Loucy (cell line): Measurements from ENCODE around the gene TRPM7.

Source experiments
- H2AFZ ChIP-seq: fragments of 200-600 bp; sonication (generic); 2 replicates; pipeline ENCODE4 v1.6.0; 2016; ENCODE audit warnings: antibody characterized with exemption, mild to moderate bottlenecking, low read length, moderate library complexity
- H3F3A ChIP-seq: fragments of 200-600 bp; 2 replicates; pipeline ENCODE4 v1.6.0; 2016; ENCODE audit warnings: antibody characterized with exemption, low read depth, mild to moderate bottlenecking
- H3K27me3 ChIP-seq: fragments of 200-600 bp; sonication (generic); 2 replicates; pipeline ENCODE4 v1.6.1; 2014; ENCODE audit warnings: low read length, mild to moderate bottlenecking; ENCODE audit not compliant: insufficient read depth, poor library complexity, severe bottlenecking
- H3K36me3 ChIP-seq: fragments of 200-600 bp; sonication (generic); 2 replicates; pipeline ENCODE4 v1.6.1; 2016; ENCODE audit warnings: low read length; ENCODE audit not compliant: insufficient read depth
- H3K4me1 ChIP-seq: fragments of 200-600 bp; sonication (generic); 2 replicates; pipeline ENCODE4 v1.5.1; 2014; ENCODE audit warnings: low read length, mild to moderate bottlenecking; ENCODE audit not compliant: insufficient read depth, poor library complexity, severe bottlenecking
- H3K4me2 ChIP-seq: fragments of 200-600 bp; sonication (generic); 2 replicates; pipeline ENCODE4 v1.6.0; 2014; ENCODE audit warnings: antibody characterized with exemption, low read length, low read depth, mild to moderate bottlenecking; ENCODE audit not compliant: poor library complexity, severe bottlenecking
- H3K4me3 ChIP-seq: fragments of 200-600 bp; sonication (generic); 2 replicates; pipeline ENCODE4 v1.5.1; 2014; ENCODE audit warnings: low read length, mild to moderate bottlenecking, mixed read lengths; ENCODE audit not compliant: poor library complexity, severe bottlenecking
- H3K79me2 ChIP-seq: fragments of 200-600 bp; sonication (generic); 2 replicates; pipeline ENCODE4 v1.6.1; 2014; ENCODE audit warnings: low read length; ENCODE audit not compliant: insufficient read depth
- H3K9ac ChIP-seq: fragments of 200-600 bp; sonication (generic); 2 replicates; pipeline ENCODE4 v1.6.0; 2014; ENCODE audit warnings: mild to moderate bottlenecking, low read depth, low read length, moderate library complexity; ENCODE audit not compliant: poor library complexity, severe bottlenecking
- H3K9me2 ChIP-seq: fragments of 200-600 bp; sonication (generic); replicated peaks from 2 replicates; pipeline ENCODE4 v1.6.1; 2016; ENCODE audit warnings: low read depth, low read length, mixed read lengths
- H3K9me3 ChIP-seq: fragments of 200-600 bp; sonication (generic); 2 replicates; pipeline ENCODE4 v1.6.1; 2014; ENCODE audit warnings: mild to moderate bottlenecking, antibody characterized with exemption, low read length, low read depth; ENCODE audit not compliant: insufficient read depth
- H4K20me1 ChIP-seq: fragments of 200-600 bp; sonication (generic); 2 replicates; pipeline ENCODE4 v1.6.0; 2014; ENCODE audit warnings: antibody characterized with exemption, low read length, mild to moderate bottlenecking; ENCODE audit not compliant: insufficient read depth, poor library complexity, severe bottlenecking
- EZH2phosphoT487 ChIP-seq: fragments of 200-600 bp; IDR thresholded peaks from 2 replicates; pipeline ENCODE4 v1.6.1; 2018; ENCODE audit warnings: antibody characterized with exemption, mild to moderate bottlenecking, moderate library complexity, borderline replicate concordance
- TF ChIP-seq, protein P1 (sequence below): fragments of 200-600 bp; sonication (generic); conservative IDR thresholded peaks from 2 replicates; pipeline ENCODE4 v1.5.1; 2014; ENCODE audit warnings: mild to moderate bottlenecking, antibody characterized with exemption, low read length

Gene TRPM7

DNA sequence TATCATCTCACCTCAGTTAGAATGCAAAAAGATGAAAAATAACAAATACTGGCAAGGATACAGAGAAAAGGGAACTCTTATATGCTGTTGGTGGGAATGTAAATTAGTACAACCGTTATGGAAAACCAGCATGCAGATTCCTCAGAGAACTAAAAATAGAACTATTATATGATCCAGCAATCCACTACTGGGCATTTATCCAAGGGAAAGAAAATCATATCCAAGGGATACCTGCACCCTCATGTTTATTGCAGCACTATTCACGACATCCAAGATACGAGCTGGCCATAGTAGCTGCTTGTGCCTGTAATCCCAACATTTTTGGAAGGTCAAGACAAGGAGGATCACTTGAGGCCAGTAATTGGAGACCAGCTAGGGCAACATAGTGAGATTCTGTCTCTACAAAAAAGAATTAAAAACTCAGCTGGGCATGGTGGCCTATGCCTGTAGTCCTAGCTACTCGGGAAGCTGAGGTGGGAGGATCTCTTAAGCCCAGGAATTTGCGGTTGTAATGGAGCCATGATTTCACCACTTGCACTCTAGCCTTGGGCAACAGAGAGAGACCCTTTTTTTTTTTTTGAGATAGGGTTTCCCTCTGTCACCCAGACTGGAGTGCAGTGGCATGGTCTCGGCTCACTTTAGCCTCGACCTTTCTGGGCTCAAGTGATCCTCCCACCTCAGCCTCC, 166.7 kb downstream of the TRPM7 start:
- H3K9ac ChIP-seq = no peak overlapping the region
- H4K20me1 ChIP-seq = no peaks in the 10 kb centered on the region
- H3K9me2 ChIP-seq = no peaks in the 10 kb centered on the region
- no peak overlapping the region for H3K4me3 ChIP-seq
- TF ChIP-seq EZH2phosphoT487 = no peak
- TF ChIP-seq, protein P1, sequence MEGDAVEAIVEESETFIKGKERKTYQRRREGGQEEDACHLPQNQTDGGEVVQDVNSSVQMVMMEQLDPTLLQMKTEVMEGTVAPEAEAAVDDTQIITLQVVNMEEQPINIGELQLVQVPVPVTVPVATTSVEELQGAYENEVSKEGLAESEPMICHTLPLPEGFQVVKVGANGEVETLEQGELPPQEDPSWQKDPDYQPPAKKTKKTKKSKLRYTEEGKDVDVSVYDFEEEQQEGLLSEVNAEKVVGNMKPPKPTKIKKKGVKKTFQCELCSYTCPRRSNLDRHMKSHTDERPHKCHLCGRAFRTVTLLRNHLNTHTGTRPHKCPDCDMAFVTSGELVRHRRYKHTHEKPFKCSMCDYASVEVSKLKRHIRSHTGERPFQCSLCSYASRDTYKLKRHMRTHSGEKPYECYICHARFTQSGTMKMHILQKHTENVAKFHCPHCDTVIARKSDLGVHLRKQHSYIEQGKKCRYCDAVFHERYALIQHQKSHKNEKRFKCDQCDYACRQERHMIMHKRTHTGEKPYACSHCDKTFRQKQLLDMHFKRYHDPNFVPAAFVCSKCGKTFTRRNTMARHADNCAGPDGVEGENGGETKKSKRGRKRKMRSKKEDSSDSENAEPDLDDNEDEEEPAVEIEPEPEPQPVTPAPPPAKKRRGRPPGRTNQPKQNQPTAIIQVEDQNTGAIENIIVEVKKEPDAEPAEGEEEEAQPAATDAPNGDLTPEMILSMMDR = no peak
- no peak overlapping the region for H2AFZ ChIP-seq
- no peaks in the 10 kb centered on the region for H3F3A ChIP-seq
- H3K36me3 ChIP-seq = no peaks in the 10 kb centered on the region
- no peaks in the 10 kb centered on the region for H3K4me1 ChIP-seq
- no peaks in the 10 kb centered on the region for H3K27me3 ChIP-seq
- H3K9me3 ChIP-seq = no peaks in the 10 kb centered on the region
- no peaks in the 10 kb centered on the region for H3K79me2 ChIP-seq
- H3K4me2 ChIP-seq = no peak overlapping the region

DNA sequence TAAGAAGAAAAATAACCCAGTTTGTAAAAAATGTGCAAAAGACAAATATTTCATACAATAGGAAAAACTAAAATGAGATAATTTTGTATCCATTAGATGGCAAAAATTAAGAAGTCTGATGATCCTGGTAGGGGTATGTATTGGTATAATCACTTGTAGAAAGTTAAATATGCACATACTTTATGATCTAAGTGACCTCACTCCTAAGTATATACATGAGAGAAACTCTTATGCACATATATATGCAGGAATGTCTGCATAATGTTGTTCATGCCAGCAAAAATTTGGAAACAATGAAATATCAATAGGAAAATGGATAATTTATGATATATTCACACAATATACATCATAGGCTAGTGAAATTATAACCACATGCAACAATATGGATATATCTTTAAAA, 173.6 kb downstream of the TRPM7 start:
- Histone ChIP-seq H2AFZ (no peak overlapping the region), H3K27me3 (no peaks in the 10 kb centered on the region), H3K9ac (no peak overlapping the region), H3K4me3 (no peak overlapping the region), H3K4me2 (no peak overlapping the region), H3K9me2 (no peaks in the 10 kb centered on the region), H3K79me2 (no peaks in the 10 kb centered on the region), H3F3A (no peaks in the 10 kb centered on the region), H3K9me3 (no peaks in the 10 kb centered on the region), H3K4me1 (no peaks in the 10 kb centered on the region), H4K20me1 (no peaks in the 10 kb centered on the region), H3K36me3 (no peaks in the 10 kb centered on the region)
- TF ChIP-seq EZH2phosphoT487 = no peak
- TF ChIP-seq, protein P1 = no peak
